ENCODE data around the gene TUG1. TPM values are rescaled to one million over a fixed set of nuclear protein-coding genes. Genes with fewer than 3 reads are reported as not detected.

The TUG1 gene
- total and polyA plus RNA-seq, 8 donors: 11.3 to 108 (median 55.5) TPM

DNA sequence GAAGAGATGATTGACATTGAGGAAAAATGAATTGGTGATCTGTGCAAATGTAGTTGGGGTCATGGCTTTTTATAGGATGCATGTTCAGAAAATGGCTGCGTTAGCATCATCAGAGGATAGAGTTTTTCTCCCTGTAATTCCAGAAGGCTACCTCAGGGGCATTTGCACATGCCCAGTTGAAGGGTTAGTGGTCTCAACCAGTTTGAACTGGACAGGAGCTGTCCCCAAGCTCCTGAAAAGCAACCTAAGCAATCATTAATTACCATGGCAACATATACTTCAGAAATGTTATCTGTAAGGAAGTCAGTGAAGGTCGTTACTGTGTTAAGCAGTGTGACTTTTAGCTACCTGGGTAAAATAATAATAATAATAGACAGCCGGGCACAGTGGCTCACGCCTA is 29.3 kb downstream of the TUG1 start:
- Histone ChIP-seq H3K27me3 (no peaks in the 10 kb centered on the region), H3K27ac (no peak overlapping the region), H3K36me3 (no peaks in the 10 kb centered on the region), H3K4me3 (no peak overlapping the region), H3K4me1 (no peaks in the 10 kb centered on the region), H3K9me3 (no peaks in the 10 kb centered on the region)
- intact Hi-C loops (cut with DNase I; ENCODE audit: low total_unique reads): no loop called here
- TF ChIP-seq EP300 (IDR thresholded peaks at IDR 0.05): no peak
- no peak for TF ChIP-seq POLR2AphosphoS5 (IDR thresholded peaks at IDR 0.05)
- TF ChIP-seq POLR2A (IDR thresholded peaks at IDR 0.05): no peak
- TF ChIP-seq, protein P1, sequence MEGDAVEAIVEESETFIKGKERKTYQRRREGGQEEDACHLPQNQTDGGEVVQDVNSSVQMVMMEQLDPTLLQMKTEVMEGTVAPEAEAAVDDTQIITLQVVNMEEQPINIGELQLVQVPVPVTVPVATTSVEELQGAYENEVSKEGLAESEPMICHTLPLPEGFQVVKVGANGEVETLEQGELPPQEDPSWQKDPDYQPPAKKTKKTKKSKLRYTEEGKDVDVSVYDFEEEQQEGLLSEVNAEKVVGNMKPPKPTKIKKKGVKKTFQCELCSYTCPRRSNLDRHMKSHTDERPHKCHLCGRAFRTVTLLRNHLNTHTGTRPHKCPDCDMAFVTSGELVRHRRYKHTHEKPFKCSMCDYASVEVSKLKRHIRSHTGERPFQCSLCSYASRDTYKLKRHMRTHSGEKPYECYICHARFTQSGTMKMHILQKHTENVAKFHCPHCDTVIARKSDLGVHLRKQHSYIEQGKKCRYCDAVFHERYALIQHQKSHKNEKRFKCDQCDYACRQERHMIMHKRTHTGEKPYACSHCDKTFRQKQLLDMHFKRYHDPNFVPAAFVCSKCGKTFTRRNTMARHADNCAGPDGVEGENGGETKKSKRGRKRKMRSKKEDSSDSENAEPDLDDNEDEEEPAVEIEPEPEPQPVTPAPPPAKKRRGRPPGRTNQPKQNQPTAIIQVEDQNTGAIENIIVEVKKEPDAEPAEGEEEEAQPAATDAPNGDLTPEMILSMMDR (IDR thresholded peaks at IDR 0.05): no peak
- WGBS, 5 donors: 75 to 92% (median 80%) methylated on average over 4 of the region's 4 CpGs
- peak in 1 of 2 donors; percentile 12 for DNase-seq

DNA sequence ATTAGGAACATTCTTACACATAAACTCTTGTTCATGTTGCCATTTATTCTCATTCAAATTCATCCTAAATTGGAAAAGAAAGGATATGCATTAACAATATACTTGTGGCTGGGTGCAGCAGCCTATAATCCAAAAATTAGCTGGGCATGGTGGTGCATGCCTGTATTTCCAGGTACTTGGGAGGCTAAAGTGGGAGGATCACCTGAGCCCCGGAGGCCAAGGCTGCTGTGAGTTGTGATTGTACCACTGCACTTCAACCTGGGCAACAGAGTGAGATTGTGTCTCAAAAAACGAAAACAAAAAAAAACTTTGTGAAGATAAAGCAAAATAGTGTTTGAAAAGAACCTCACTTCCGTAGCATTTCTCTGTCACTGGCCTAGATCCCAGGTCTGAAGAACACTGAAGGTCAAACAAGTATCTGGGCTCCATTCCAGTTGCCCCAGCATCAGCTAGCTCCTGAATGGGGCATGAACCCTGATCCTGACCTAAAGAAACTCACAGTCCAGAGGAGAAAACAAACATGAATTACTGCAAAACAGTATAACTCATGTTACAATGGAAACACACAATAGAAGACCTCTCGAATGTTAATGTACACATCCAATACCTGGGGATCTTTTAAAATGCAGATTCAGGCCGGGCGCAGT is 32.2 kb downstream of the TUG1 start:
- H3K27ac ChIP-seq: no peak overlapping the region
- H3K4me3 ChIP-seq: no peak overlapping the region
- DNase-seq: no peak
- no peaks in the 10 kb centered on the region for H3K36me3 ChIP-seq
- no peaks in the 10 kb centered on the region for H3K4me1 ChIP-seq
- intact Hi-C loops (cut with DNase I; ENCODE audit: low total_unique reads): no loop called here
- 71 to 83% (median 75%) methylated on average over 6 of the region's 6 CpGs for WGBS, 5 donors
- TF ChIP-seq, protein P1 (IDR thresholded peaks at IDR 0.05): no peak
- TF ChIP-seq POLR2AphosphoS5 (IDR thresholded peaks at IDR 0.05) (no peak), EP300 (IDR thresholded peaks at IDR 0.05) (no peak), POLR2A (IDR thresholded peaks at IDR 0.05) (no peak)
- no peaks in the 10 kb centered on the region for H3K27me3 ChIP-seq
- peaks cover 0 to 17% (median 11%) of the 10 kb centered on the region in 4 donors for H3K9me3 ChIP-seq

DNA sequence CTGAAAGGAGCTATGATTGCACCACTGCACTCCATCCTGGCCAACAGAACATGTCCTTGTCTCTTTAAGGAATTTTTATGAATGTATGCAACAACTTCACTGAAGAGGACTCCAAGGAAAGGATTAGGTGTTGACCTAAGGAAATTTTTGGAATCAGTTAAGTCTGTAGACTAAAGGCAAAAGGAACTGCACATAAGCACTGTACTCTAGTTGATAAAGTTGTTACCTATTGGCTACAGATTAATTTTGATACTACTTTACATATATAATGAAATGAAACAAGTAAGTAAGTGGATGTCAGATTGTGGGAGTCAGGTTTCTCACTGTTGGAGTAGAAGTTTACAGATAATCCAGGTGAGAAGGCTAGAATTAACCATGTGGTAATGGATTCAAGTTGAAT is 36.5 kb downstream of the TUG1 start:
- no peaks in the 10 kb centered on the region for H3K4me1 ChIP-seq
- no peak for TF ChIP-seq EP300 (IDR thresholded peaks at IDR 0.05)
- no peak for TF ChIP-seq POLR2A (IDR thresholded peaks at IDR 0.05)
- TF ChIP-seq, protein P1 (IDR thresholded peaks at IDR 0.05): no peak
- no peak for TF ChIP-seq POLR2AphosphoS5 (IDR thresholded peaks at IDR 0.05)
- H3K27ac ChIP-seq: no peak overlapping the region
- DNase-seq: no peak
- intact Hi-C loops (cut with DNase I; ENCODE audit: low total_unique reads): no loop called here
- no peaks in the 10 kb centered on the region for H3K27me3 ChIP-seq
- H3K36me3 ChIP-seq: no peaks in the 10 kb centered on the region
- H3K9me3 ChIP-seq: peaks cover 0 to 17% (median 11%) of the 10 kb centered on the region in 4 donors
- H3K4me3 ChIP-seq: no peak overlapping the region

DNA sequence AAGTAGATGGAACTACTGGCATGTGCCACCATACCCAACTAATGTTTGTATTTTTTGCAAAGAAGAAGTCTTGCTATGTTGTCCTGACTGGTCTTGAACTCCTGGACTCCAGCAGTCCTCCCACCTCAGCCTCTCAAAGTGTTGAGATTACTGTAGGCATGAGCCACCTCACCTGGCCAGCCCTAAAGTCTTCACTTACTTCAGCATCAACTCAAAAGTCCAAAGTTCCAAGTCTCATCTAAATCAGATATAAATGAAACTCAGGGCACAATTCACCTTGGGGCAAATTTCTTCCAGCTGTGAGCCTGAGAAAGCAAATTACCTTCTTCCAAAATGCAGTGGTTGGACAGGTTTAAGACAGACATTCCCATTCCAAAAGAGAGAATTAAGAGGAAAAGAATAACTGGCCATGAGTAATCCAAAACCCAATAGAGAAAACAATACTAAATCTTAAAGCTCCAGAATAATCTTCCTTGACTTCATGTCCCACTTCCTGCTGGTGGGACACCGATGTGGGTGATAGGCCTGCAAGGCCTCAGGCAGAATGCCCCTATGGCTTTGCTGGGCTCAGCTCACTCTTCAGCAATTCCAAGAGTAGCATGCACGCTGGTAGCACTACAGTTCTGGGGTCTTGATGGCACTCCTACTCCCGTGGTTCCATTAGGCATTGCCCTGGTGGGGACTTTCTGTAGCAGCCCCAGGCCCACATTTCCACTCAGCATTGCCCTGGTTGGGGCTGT is 50.3 kb downstream of the TUG1 start:
- Histone ChIP-seq H3K4me1 (no peaks in the 10 kb centered on the region), H3K4me3 (no peak overlapping the region), H3K27ac (no peak overlapping the region), H3K27me3 (no peaks in the 10 kb centered on the region), H3K36me3 (no peaks in the 10 kb centered on the region), H3K9me3 (peaks cover 0 to 7% (median 0%) of the 10 kb centered on the region in 4 donors)
- intact Hi-C loops (cut with DNase I; ENCODE audit: low total_unique reads): no loop called here
- 84 to 88% (median 84%) methylated on average over 3 of the region's 3 CpGs for WGBS, 5 donors
- DNase-seq: no peak
- TF ChIP-seq POLR2A (IDR thresholded peaks at IDR 0.05): no peak
- TF ChIP-seq, protein P1 (IDR thresholded peaks at IDR 0.05): no peak
- no peak for TF ChIP-seq POLR2AphosphoS5 (IDR thresholded peaks at IDR 0.05)
- no peak for TF ChIP-seq EP300 (IDR thresholded peaks at IDR 0.05)
